Measurements from ENCODE around the gene EPC1. TPM values are rescaled to one million over a fixed set of nuclear protein-coding genes. Genes with fewer than 3 reads are reported as not detected.

The EPC1 gene
- total RNA-seq, 1 donor from 2014 or later = 25.7 TPM

GRCh38 chr10:32246685-32247084 lies 100.3 kb downstream of the EPC1 start:
- Mint-ChIP-seq H3K4me1 (ENCODE audit: low read depth, unreplicated experiment) (no peaks in the 10 kb centered on the region), H3K9me3 (ENCODE audit: unreplicated experiment) (no peaks in the 10 kb centered on the region), H3K4me3 (ENCODE audit: unreplicated experiment) (no peak overlapping the region), H3K27ac (ENCODE audit: unreplicated experiment) (no peak overlapping the region), H3K36me3 (ENCODE audit: low read depth, unreplicated experiment) (no peaks in the 10 kb centered on the region), H3K27me3 (ENCODE audit: low read depth, unreplicated experiment) (peaks cover 2% of the 10 kb centered on the region)
- H3K27me3 ChIP-seq (ENCODE audit: insufficient read depth, low read length) = no peaks in the 10 kb centered on the region
- H3K36me3 ChIP-seq (ENCODE audit: insufficient read depth, low read length) = no peaks in the 10 kb centered on the region
- H3K4me1 ChIP-seq (ENCODE audit: insufficient read depth, low read length) = no peaks in the 10 kb centered on the region
- H2AFZ ChIP-seq (ENCODE audit: low read depth, low read length) = no peak overlapping the region
- H3K79me2 ChIP-seq (ENCODE audit: insufficient read depth, low read length) = no peaks in the 10 kb centered on the region
- H3K4me2 ChIP-seq (ENCODE audit: low read length) = no peak overlapping the region
- H3K4me3 ChIP-seq (ENCODE audit: insufficient read depth, low read depth, low read length) = no peak overlapping the region
- no peaks in the 10 kb centered on the region for H3K9me3 ChIP-seq (ENCODE audit: insufficient read depth, low read depth, low read length)
- H3K9ac ChIP-seq (ENCODE audit: low read length) = no peak overlapping the region
- FAIRE-seq = no peak
- TF ChIP-seq CTCF (IDR thresholded peaks at IDR 0.05; ENCODE audit: insufficient read depth, low read depth, low read length) (no peak), EZH2 (IDR thresholded peaks at IDR 0.05; ENCODE audit: insufficient read depth, low read length) (no peak)
- no peak for DNase-seq (ENCODE audit: low read depth)
- H3K27ac ChIP-seq (ENCODE audit: low read depth, low read length) = no peak overlapping the region
- no peaks in the 10 kb centered on the region for H4K20me1 ChIP-seq (ENCODE audit: insufficient read depth, low read length)

GRCh38 chr10:32245760-32246159 lies 101.2 kb downstream of the EPC1 start:
- Mint-ChIP-seq H3K4me3 (ENCODE audit: unreplicated experiment) (no peak overlapping the region), H3K27me3 (ENCODE audit: low read depth, unreplicated experiment) (peaks cover 2% of the 10 kb centered on the region), H3K4me1 (ENCODE audit: low read depth, unreplicated experiment) (no peaks in the 10 kb centered on the region), H3K9me3 (ENCODE audit: unreplicated experiment) (no peaks in the 10 kb centered on the region), H3K36me3 (ENCODE audit: low read depth, unreplicated experiment) (no peaks in the 10 kb centered on the region), H3K27ac (ENCODE audit: unreplicated experiment) (no peak overlapping the region)
- DNase-seq (ENCODE audit: low read depth) (no peak), FAIRE-seq (no peak)
- Histone ChIP-seq H3K9ac (ENCODE audit: low read length) (no peak overlapping the region), H3K4me2 (ENCODE audit: low read length) (no peak overlapping the region), H3K79me2 (ENCODE audit: insufficient read depth, low read length) (no peaks in the 10 kb centered on the region), H3K36me3 (ENCODE audit: insufficient read depth, low read length) (no peaks in the 10 kb centered on the region), H3K4me1 (ENCODE audit: insufficient read depth, low read length) (no peaks in the 10 kb centered on the region), H2AFZ (ENCODE audit: low read depth, low read length) (no peak overlapping the region), H3K4me3 (ENCODE audit: insufficient read depth, low read depth, low read length) (no peak overlapping the region), H3K27ac (ENCODE audit: low read depth, low read length) (no peak overlapping the region), H3K27me3 (ENCODE audit: insufficient read depth, low read length) (no peaks in the 10 kb centered on the region), H4K20me1 (ENCODE audit: insufficient read depth, low read length) (no peaks in the 10 kb centered on the region), H3K9me3 (ENCODE audit: insufficient read depth, low read depth, low read length) (no peaks in the 10 kb centered on the region)
- TF ChIP-seq EZH2 (IDR thresholded peaks at IDR 0.05; ENCODE audit: insufficient read depth, low read length) (no peak), CTCF (IDR thresholded peaks at IDR 0.05; ENCODE audit: insufficient read depth, low read depth, low read length) (no peak)

GRCh38 chr10:32244421-32245207 lies 102.3 kb downstream of the EPC1 start:
- Histone ChIP-seq H3K4me2 (ENCODE audit: low read length) (no peak overlapping the region), H3K27ac (ENCODE audit: low read depth, low read length) (no peak overlapping the region), H3K4me1 (ENCODE audit: insufficient read depth, low read length) (no peaks in the 10 kb centered on the region), H3K9me3 (ENCODE audit: insufficient read depth, low read depth, low read length) (no peaks in the 10 kb centered on the region), H4K20me1 (ENCODE audit: insufficient read depth, low read length) (no peaks in the 10 kb centered on the region), H2AFZ (ENCODE audit: low read depth, low read length) (no peak overlapping the region), H3K36me3 (ENCODE audit: insufficient read depth, low read length) (no peaks in the 10 kb centered on the region), H3K4me3 (ENCODE audit: insufficient read depth, low read depth, low read length) (no peak overlapping the region), H3K27me3 (ENCODE audit: insufficient read depth, low read length) (no peaks in the 10 kb centered on the region), H3K79me2 (ENCODE audit: insufficient read depth, low read length) (no peaks in the 10 kb centered on the region), H3K9ac (ENCODE audit: low read length) (no peak overlapping the region)
- FAIRE-seq = no peak
- H3K27ac Mint-ChIP-seq (ENCODE audit: unreplicated experiment) = no peak overlapping the region
- no peak overlapping the region for H3K4me3 Mint-ChIP-seq (ENCODE audit: unreplicated experiment)
- H3K4me1 Mint-ChIP-seq (ENCODE audit: low read depth, unreplicated experiment) = no peaks in the 10 kb centered on the region
- DNase-seq (ENCODE audit: low read depth) = no peak
- TF ChIP-seq CTCF (IDR thresholded peaks at IDR 0.05; ENCODE audit: insufficient read depth, low read depth, low read length) (no peak), EZH2 (IDR thresholded peaks at IDR 0.05; ENCODE audit: insufficient read depth, low read length) (no peak)
- H3K27me3 Mint-ChIP-seq (ENCODE audit: low read depth, unreplicated experiment) = peaks cover 2% of the 10 kb centered on the region
- H3K36me3 Mint-ChIP-seq (ENCODE audit: low read depth, unreplicated experiment) = no peaks in the 10 kb centered on the region
- H3K9me3 Mint-ChIP-seq (ENCODE audit: unreplicated experiment) = no peaks in the 10 kb centered on the region
